ENCODE results near the gene ALG12. TPM values are rescaled to one million over a fixed set of nuclear protein-coding genes. Genes with fewer than 3 reads are reported as not detected.
"Not testable (repeated sequence)": the region's sequence is repeated elsewhere in the genome, so short reads cannot be mapped to it uniquely, and the experiment has no call there.

Gene ALG12
- total and polyA plus RNA-seq, 4 donors: 3.0 to 18.7 (median 13.5) TPM

DNA sequence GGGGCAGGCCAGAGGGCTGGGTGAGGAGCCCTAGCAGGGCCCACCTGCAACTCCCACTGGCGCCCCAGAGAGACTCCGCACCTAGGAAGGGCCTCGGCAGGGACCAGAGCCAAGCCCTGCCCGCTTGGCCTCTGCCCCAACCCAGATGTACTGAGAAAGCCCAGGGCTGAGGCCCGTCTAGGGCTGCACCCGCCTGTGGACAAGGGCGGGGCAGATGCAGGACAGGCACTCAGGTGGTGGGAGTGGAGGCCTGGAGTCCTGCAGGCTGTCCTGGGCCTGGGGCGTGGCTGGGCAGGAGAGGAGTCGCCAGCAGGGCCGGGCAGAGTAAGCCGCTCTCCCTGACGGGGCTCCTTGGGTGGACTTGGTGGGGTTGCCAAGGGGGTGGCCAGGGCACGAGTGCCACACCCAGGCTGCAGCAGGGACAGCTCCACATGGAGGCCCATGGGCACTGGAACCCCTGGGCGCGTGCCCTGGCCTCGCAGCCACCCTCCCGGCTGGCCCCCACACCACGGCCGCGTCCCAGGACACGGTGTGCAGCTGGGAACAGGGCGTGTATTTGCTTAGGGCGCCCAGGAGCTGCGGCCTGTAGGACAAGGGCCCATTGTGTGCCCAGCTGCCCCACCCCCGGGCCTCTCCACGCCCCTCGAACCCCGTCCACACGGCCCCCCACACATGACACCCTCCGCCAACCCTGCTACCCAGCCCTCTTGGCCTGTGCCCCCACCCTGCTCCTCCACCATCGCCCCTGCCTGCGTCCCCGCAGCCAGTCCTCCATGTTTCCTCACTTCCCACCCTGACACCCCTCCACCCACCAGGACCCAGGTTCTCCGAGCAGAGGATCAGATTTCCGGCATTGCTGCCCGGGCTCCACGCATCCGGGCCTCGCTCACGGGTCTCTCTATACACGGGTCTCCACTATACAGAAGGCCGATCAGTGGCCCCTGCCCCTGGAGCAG lies 31.0 kb upstream of the ALG12 start:
- no peaks in the 10 kb centered on the region for H3K9me3 ChIP-seq (ENCODE audit: control insufficient read depth, low read length)
- no peaks in the 10 kb centered on the region for H3K27me3 ChIP-seq (ENCODE audit: control insufficient read depth in 1 of 2, insufficient read depth in 2 of 2, low read length in 1 of 2)
- DNase-seq (no peak), ATAC-seq (ENCODE audit: low FRiP score) (no peak)
- WGBS, 2 donors: 90 to 92% methylated on average over 39 to 42 of the region's 42 CpGs
- intact Hi-C loops (cut with DNase I): no loop called here
- no peak overlapping the region for H3K27ac ChIP-seq (ENCODE audit: low read depth in 1 of 2, low read length in 2 of 2)
- H3K4me1 ChIP-seq (ENCODE audit: control insufficient read depth in 1 of 2, insufficient read depth in 2 of 2, low read length in 2 of 2): no peaks in the 10 kb centered on the region
- no peak overlapping the region for H3K4me3 ChIP-seq (ENCODE audit: low read length in 2 of 2)
- H3K36me3 ChIP-seq (ENCODE audit: control insufficient read depth in 1 of 2, insufficient read depth in 2 of 2, low read length in 1 of 2): no peaks in the 10 kb centered on the region

GRCh38 chr22:49948116-49948957 lies 30.1 kb upstream of the ALG12 start:
- intact Hi-C loops (cut with DNase I): no loop called here
- no peaks in the 10 kb centered on the region for H3K27me3 ChIP-seq (ENCODE audit: control insufficient read depth in 1 of 2, insufficient read depth in 2 of 2, low read length in 1 of 2)
- H3K27ac ChIP-seq (ENCODE audit: low read depth in 1 of 2, low read length in 2 of 2): no peak overlapping the region
- 90 to 91% methylated on average over 23 of the region's 23 CpGs for WGBS, 2 donors
- no peaks in the 10 kb centered on the region for H3K4me1 ChIP-seq (ENCODE audit: control insufficient read depth in 1 of 2, insufficient read depth in 2 of 2, low read length in 2 of 2)
- ATAC-seq (ENCODE audit: low FRiP score) (no peak), DNase-seq (no peak)
- H3K9me3 ChIP-seq (ENCODE audit: control insufficient read depth, low read length): no peaks in the 10 kb centered on the region
- no peaks in the 10 kb centered on the region for H3K36me3 ChIP-seq (ENCODE audit: control insufficient read depth in 1 of 2, insufficient read depth in 2 of 2, low read length in 1 of 2)
- no peak overlapping the region for H3K4me3 ChIP-seq (ENCODE audit: low read length in 2 of 2)

DNA sequence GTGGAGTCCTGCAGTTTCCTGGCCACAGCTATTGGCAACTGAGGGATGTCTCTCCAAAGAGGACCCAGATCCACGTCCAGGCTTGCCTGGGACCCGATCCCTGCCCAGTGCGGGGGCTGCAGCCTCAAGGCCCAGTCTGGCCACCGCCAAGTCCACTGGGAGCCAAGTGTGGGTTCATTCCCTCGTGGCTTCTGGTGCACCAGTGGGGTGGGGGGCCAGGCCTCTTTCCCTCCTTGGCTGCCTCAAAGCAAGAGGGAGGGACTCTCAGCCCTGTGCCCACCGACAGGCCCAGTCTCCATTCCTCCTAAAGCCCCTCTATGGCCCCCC lies 29.0 kb upstream of the ALG12 start:
- Histone ChIP-seq H3K27me3 (ENCODE audit: control insufficient read depth in 1 of 2, insufficient read depth in 2 of 2, low read length in 1 of 2) (no peaks in the 10 kb centered on the region), H3K4me1 (ENCODE audit: control insufficient read depth in 1 of 2, insufficient read depth in 2 of 2, low read length in 2 of 2) (no peaks in the 10 kb centered on the region), H3K4me3 (ENCODE audit: low read length in 2 of 2) (no peak overlapping the region), H3K36me3 (ENCODE audit: control insufficient read depth in 1 of 2, insufficient read depth in 2 of 2, low read length in 1 of 2) (no peaks in the 10 kb centered on the region), H3K27ac (ENCODE audit: low read depth in 1 of 2, low read length in 2 of 2) (no peak overlapping the region), H3K9me3 (ENCODE audit: control insufficient read depth, low read length) (no peaks in the 10 kb centered on the region)
- ATAC-seq (ENCODE audit: low FRiP score): no peak
- 85 to 86% methylated on average over 6 of the region's 6 CpGs for WGBS, 2 donors
- intact Hi-C loops (cut with DNase I): no loop called here
- DNase-seq: no peak

DNA sequence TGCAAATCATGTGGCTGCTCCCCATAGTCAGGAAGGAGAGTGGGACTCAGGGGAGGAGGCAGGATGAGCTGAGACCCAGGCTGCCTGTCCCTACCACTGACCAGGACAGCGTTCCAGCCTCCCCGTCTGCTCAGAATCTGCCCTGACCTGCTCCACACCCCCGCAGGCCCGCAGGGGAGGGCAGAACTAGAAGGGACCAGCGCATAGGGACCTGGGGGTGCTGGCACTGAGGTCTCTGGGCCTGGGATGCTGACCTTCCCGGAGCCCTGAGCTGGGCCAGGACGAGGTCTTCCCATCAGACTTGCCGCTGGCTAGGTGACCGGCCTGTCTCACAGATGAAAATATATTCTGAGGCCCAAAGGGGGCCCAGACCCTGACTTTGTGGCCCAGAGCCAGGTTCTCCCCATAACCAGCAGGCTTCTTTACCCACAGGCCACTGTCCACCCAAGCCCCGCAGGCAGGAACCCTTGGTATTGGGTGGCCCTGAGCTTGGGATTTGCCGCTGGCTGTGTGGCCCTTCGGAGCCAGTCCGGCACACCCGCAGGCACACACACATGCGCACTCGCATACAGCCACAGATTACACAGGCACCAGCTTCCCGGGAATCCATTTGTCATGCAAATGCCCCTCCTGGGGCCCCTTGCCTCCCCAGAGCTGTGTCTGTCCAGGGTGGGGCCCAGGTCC lies 28.5 kb upstream of the ALG12 start:
- H3K4me3 ChIP-seq (ENCODE audit: low read length in 2 of 2): no peak overlapping the region
- H3K27me3 ChIP-seq (ENCODE audit: control insufficient read depth in 1 of 2, insufficient read depth in 2 of 2, low read length in 1 of 2): no peaks in the 10 kb centered on the region
- DNase-seq: no peak
- ATAC-seq (ENCODE audit: low FRiP score): no peak
- WGBS, 2 donors: 92 to 93% methylated on average over 17 of the region's 17 CpGs
- no peaks in the 10 kb centered on the region for H3K9me3 ChIP-seq (ENCODE audit: control insufficient read depth, low read length)
- intact Hi-C loops (cut with DNase I): no loop called here
- no peaks in the 10 kb centered on the region for H3K4me1 ChIP-seq (ENCODE audit: control insufficient read depth in 1 of 2, insufficient read depth in 2 of 2, low read length in 2 of 2)
- H3K27ac ChIP-seq (ENCODE audit: low read depth in 1 of 2, low read length in 2 of 2): no peak overlapping the region
- no peaks in the 10 kb centered on the region for H3K36me3 ChIP-seq (ENCODE audit: control insufficient read depth in 1 of 2, insufficient read depth in 2 of 2, low read length in 1 of 2)

DNA sequence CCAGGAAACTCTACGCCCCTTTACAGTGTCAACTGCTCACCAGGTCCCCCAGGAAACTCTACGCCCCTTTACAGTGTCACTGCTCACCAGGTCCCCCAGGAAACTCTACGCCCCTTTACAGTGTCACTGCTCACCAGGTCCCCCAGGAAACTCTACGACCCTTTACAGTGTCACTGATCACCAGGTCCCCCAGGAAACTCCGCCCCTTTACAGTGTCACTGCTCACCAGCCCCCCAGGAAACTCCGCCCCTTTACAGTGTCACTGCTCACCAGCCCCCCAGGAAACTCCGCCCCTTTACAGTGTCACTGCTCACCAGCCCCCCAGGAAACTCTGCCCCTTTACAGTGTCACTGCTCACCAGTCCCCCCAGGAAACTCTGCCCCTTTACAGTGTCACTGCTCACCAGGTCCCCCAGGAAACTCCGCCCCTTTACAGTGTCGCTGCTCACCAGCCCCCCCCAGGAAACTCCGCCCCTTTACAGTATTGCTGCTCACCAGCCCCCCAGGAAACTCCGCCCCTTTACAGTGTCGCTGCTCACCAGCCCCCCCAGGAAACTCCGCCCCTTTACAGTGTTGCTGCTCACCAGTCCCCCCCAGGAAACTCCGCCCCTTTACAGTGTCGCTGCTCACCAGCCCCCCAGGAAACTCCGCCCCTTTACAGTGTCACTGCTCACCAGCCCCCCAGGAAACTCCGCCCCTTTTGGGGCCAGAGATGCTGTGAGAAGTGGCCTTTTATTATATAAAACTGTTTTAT lies 27.0 kb upstream of the ALG12 start:
- H3K36me3 ChIP-seq (ENCODE audit: control insufficient read depth in 1 of 2, insufficient read depth in 2 of 2, low read length in 1 of 2); H3K4me1 ChIP-seq (ENCODE audit: control insufficient read depth in 1 of 2, insufficient read depth in 2 of 2, low read length in 2 of 2); H3K9me3 ChIP-seq (ENCODE audit: control insufficient read depth, low read length); ATAC-seq (ENCODE audit: low FRiP score); DNase-seq; H3K27ac ChIP-seq (ENCODE audit: low read depth in 1 of 2, low read length in 2 of 2); H3K27me3 ChIP-seq (ENCODE audit: control insufficient read depth in 1 of 2, insufficient read depth in 2 of 2, low read length in 1 of 2); H3K4me3 ChIP-seq (ENCODE audit: low read length in 2 of 2); intact Hi-C loops (cut with DNase I): not testable (repeated sequence)
- WGBS, 2 donors: 89 to 92% methylated on average over 17 of the region's 17 CpGs

DNA sequence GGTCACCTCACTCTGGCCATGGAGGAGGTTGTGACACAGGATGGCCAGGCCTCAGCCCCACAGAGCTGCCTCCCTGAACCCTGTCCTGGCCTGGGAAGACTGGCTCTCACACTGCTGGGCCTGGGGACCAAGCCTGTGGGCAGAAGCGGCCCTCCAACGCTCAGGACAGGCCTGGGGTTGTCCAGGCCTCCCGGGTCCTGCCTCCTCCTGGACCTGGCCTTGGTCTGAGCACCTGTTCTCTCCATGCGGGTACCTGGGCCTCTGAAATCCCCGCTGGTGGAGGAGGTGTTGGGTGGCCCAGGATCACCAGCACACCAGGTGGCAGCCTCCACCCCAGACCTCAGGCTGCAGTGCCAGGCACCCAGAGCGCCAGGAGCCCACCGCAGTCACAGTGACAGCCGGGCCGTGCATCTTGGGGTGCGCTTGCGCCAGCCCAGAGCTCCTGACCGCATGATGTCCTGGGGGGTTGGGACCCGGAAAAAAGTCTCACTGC lies 26.2 kb upstream of the ALG12 start:
- no peak overlapping the region for H3K4me3 ChIP-seq (ENCODE audit: low read length in 2 of 2)
- intact Hi-C loops (cut with DNase I): no loop called here
- H3K27me3 ChIP-seq (ENCODE audit: control insufficient read depth in 1 of 2, insufficient read depth in 2 of 2, low read length in 1 of 2): no peaks in the 10 kb centered on the region
- no peak overlapping the region for H3K27ac ChIP-seq (ENCODE audit: low read depth in 1 of 2, low read length in 2 of 2)
- ATAC-seq (ENCODE audit: low FRiP score) (no peak), DNase-seq (no peak)
- H3K9me3 ChIP-seq (ENCODE audit: control insufficient read depth, low read length): no peaks in the 10 kb centered on the region
- no peaks in the 10 kb centered on the region for H3K4me1 ChIP-seq (ENCODE audit: control insufficient read depth in 1 of 2, insufficient read depth in 2 of 2, low read length in 2 of 2)
- WGBS, 2 donors: 96% methylated on average over 13 of the region's 13 CpGs
- no peaks in the 10 kb centered on the region for H3K36me3 ChIP-seq (ENCODE audit: control insufficient read depth in 1 of 2, insufficient read depth in 2 of 2, low read length in 1 of 2)

DNA sequence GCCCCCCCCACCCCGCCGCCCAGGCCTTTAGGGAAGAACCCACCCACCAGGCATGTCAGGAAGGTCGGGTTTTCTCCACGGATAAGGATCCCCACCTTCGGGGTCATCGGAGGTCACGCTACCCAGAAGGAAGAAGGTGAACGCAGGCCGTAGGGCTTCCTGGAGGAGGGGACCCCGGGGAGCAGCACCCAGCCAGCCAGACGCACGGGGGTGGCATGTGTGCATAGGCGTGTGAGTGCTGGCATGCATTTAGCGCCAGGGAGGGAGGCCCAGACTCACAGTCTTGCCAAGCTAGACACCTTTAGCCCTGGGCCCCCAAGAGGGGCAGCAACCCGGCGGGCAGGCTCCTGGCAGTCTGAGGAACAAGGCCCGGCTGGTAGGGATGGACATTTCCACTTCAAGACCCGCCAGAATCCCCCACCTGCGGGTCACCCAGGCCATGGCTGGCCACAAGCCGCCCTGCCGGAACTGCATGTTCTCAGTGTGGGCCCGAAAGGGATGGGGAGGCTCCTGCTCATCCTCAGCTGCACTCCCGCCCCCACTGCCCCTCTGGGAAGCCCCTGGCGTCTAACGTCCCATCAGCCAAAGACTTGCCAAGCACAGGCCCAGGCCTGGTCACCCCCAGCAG lies 25.6 kb upstream of the ALG12 start:
- Histone ChIP-seq H3K36me3 (ENCODE audit: control insufficient read depth in 1 of 2, insufficient read depth in 2 of 2, low read length in 1 of 2) (no peaks in the 10 kb centered on the region), H3K27ac (ENCODE audit: low read depth in 1 of 2, low read length in 2 of 2) (no peak overlapping the region), H3K4me3 (ENCODE audit: low read length in 2 of 2) (no peak overlapping the region), H3K4me1 (ENCODE audit: control insufficient read depth in 1 of 2, insufficient read depth in 2 of 2, low read length in 2 of 2) (no peaks in the 10 kb centered on the region), H3K9me3 (ENCODE audit: control insufficient read depth, low read length) (no peaks in the 10 kb centered on the region), H3K27me3 (ENCODE audit: control insufficient read depth in 1 of 2, insufficient read depth in 2 of 2, low read length in 1 of 2) (no peaks in the 10 kb centered on the region)
- DNase-seq (no peak), ATAC-seq (ENCODE audit: low FRiP score) (no peak)
- 89 to 90% methylated on average over 25 of the region's 25 CpGs for WGBS, 2 donors
- intact Hi-C loops (cut with DNase I): no loop called here

DNA sequence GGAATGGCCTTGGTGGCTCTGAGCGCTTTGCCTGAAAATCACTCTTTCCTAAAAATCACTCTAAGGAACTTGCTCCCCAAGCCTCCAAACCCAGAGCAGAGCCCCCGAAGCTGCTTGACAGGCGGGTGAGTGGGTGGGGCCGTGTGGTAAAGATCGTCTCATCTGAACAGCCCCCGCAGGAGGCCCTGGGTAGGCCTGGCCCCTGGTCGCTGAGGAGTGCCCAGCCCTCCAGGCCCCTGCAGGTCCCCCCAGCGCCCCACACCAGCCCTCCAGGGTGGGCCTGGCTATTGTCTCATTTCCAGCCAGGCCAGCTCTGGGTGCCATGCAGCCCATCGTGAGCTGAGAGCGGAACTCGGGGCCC lies 25.1 kb upstream of the ALG12 start:
- ATAC-seq (ENCODE audit: low FRiP score) (no peak), DNase-seq (no peak)
- intact Hi-C loops (cut with DNase I): no loop called here
- 90 to 93% methylated on average over 11 of the region's 11 CpGs for WGBS, 2 donors
- no peaks in the 10 kb centered on the region for H3K36me3 ChIP-seq (ENCODE audit: control insufficient read depth in 1 of 2, insufficient read depth in 2 of 2, low read length in 1 of 2)
- no peaks in the 10 kb centered on the region for H3K4me1 ChIP-seq (ENCODE audit: control insufficient read depth in 1 of 2, insufficient read depth in 2 of 2, low read length in 2 of 2)
- H3K27me3 ChIP-seq (ENCODE audit: control insufficient read depth in 1 of 2, insufficient read depth in 2 of 2, low read length in 1 of 2): no peaks in the 10 kb centered on the region
- H3K4me3 ChIP-seq (ENCODE audit: low read length in 2 of 2): no peak overlapping the region
- no peak overlapping the region for H3K27ac ChIP-seq (ENCODE audit: low read depth in 1 of 2, low read length in 2 of 2)
- no peaks in the 10 kb centered on the region for H3K9me3 ChIP-seq (ENCODE audit: control insufficient read depth, low read length)

Data from aorta (tissue), 5 donors.